HCT116 (cell line): ENCODE data around the gene GNPTAB. TPM values are rescaled to one million over a fixed set of nuclear protein-coding genes. Genes with fewer than 3 reads are reported as not detected.
A peak's percentile ranks its signal among the peaks of the same experiment; 100 is the strongest.

Source experiments
- ATAC-seq: fragments of 200-7000 bp; cut with Tn5 transposase; 2 replicates; pipeline ENCODE4 v1.9.1; 2020; ENCODE audit warnings: mild to moderate bottlenecking, moderate library complexity
- BruUV-seq: library from RNA; stranded (reverse); fragments of 400-500 nt; replicated peaks from 2 replicates; lab custom pipeline; 2021; lab: Mats Ljungman, UMichigan
- CTCF ChIA-PET: fragments of 300-600 bp; sonication (Branson Sonifier 250); formaldehyde crosslinking; loops from one replicate; lab custom pipeline; 2021; ENCODE audit warnings: antibody characterized with exemption; lab: Charles Lee
- POLR2A ChIA-PET: fragments of 300-600, 350-600 bp; sonication (Branson Sonifier 250); formaldehyde crosslinking; loops from one replicate; lab custom pipeline; 2021; ENCODE audit warnings: antibody characterized with exemption; lab: Charles Lee
- RAD21 ChIA-PET, 2 experiments: fragments of 300-600 bp; sonication (Branson Sonifier 250); formaldehyde crosslinking; loops; one replicate each; lab custom pipeline; 2023; ENCODE audit warnings: low total read pairs in 2 of 2; ENCODE audit not compliant: uncharacterized antibody in 2 of 2, unreplicated experiment in 2 of 2, low non-redundant PET in 1 of 2; lab: Charles Lee
- DNase-seq: peaks from one replicate; pipeline ENCODE4 v3.0.0-alpha.2; 2010; ENCODE audit warnings: low read depth, low spot score
- H2AFZ ChIP-seq: fragments of 200-600 bp; shearing (Covaris generic), sonication (generic); 2 replicates; pipeline ENCODE4 v1.6.1; 2017; ENCODE audit warnings: low read depth, mixed run types, mixed read lengths, antibody characterized with exemption, low read length; ENCODE audit not compliant: poor library complexity, severe bottlenecking
- H3K27ac ChIP-seq: 2 replicates; pipeline ENCODE4 v1.5.1; 2012; ENCODE audit warnings: low read depth, low read length
- H3K27me3 ChIP-seq: fragments of 200-600 bp; sonication (generic); 2 replicates; pipeline ENCODE4 v1.6.1; 2016; ENCODE audit warnings: mixed run types, low read length, mixed read lengths; ENCODE audit not compliant: insufficient read depth
- H3K36me3 ChIP-seq, 2 experiments: fragments of 200-500 bp in 1 of 2; fragments of 200-600 bp in 1 of 2; sonication (Bioruptor generic) in 1 of 2; sonication (generic) in 1 of 2; 2 replicates each; pipeline versions ENCODE4 v1.5.1 to v1.6.1; 2014 to 2016; ENCODE audit warnings: low read length in 2 of 2, inconsistent platforms in 1 of 2, mixed read lengths in 1 of 2, mixed run types in 1 of 2; ENCODE audit not compliant: insufficient read depth in 2 of 2, control insufficient read depth in 1 of 2
- H3K4me1 ChIP-seq, 2 experiments: fragments of 200-600 bp in 1 of 2; sonication (generic) in 1 of 2; 2 replicates each; pipeline versions ENCODE4 v1.5.1 to v1.6.1; 2012 to 2017; ENCODE audit warnings: low read length in 2 of 2, inconsistent platforms in 1 of 2, mild to moderate bottlenecking in 1 of 2, mixed read lengths in 1 of 2, mixed run types in 1 of 2, moderate library complexity in 1 of 2; ENCODE audit not compliant: insufficient read depth in 2 of 2, control insufficient read depth in 1 of 2
- H3K4me2 ChIP-seq: fragments of 200-600 bp; sonication (generic); 2 replicates; pipeline ENCODE4 v1.6.1; 2017; ENCODE audit warnings: mixed run types, low read length, mixed read lengths
- H3K4me3 ChIP-seq, 2 experiments: fragments of 200-600 bp in 1 of 2; sonication (generic) in 1 of 2; replicated peaks in 1 of 2; 2 replicates each; pipeline ENCODE4 v1.5.1; 2011 to 2016; ENCODE audit warnings: low read length in 2 of 2, control low read depth in 1 of 2, low read depth in 1 of 2, mild to moderate bottlenecking in 1 of 2, mixed read lengths in 1 of 2, mixed run types in 1 of 2
- H3K79me2 ChIP-seq: fragments of 200-600 bp; sonication (generic); 2 replicates; pipeline ENCODE4 v1.6.1; 2017; ENCODE audit warnings: mild to moderate bottlenecking, mixed run types, low read length, moderate library complexity, mixed read lengths; ENCODE audit not compliant: insufficient read depth
- H3K9ac ChIP-seq: fragments of 200-600 bp; sonication (generic); 2 replicates; pipeline ENCODE4 v1.6.1; 2016; ENCODE audit warnings: low read length, mixed read lengths
- H3K9me2 ChIP-seq: fragments of 200-600 bp; sonication (generic), shearing (Covaris generic); 2 replicates; pipeline ENCODE4 v1.6.1; 2017; ENCODE audit warnings: mixed run types, mild to moderate bottlenecking, moderate library complexity; ENCODE audit not compliant: insufficient read depth
- H3K9me3 ChIP-seq, 2 experiments: fragments of 200-500 bp in 1 of 2; fragments of 200-600 bp in 1 of 2; sonication (Bioruptor generic) in 1 of 2; sonication (generic) in 1 of 2; 2 replicates each; pipeline ENCODE4 v1.6.1; 2014 to 2017; ENCODE audit warnings: low read length in 2 of 2, mixed read lengths in 2 of 2, inconsistent platforms in 1 of 2, low read depth in 1 of 2, mild to moderate bottlenecking in 1 of 2, mixed run types in 1 of 2, moderate library complexity in 1 of 2; ENCODE audit not compliant: control insufficient read depth in 1 of 2, insufficient read depth in 1 of 2
- H4K20me1 ChIP-seq: fragments of 200-600 bp; sonication (generic), shearing (Covaris generic); 2 replicates; pipeline ENCODE4 v1.6.1; 2017; ENCODE audit warnings: mixed run types, mild to moderate bottlenecking, moderate library complexity; ENCODE audit not compliant: insufficient read depth
- ATF3 ChIP-seq: IDR thresholded peaks from 2 replicates; pipeline ENCODE4 v1.6.1; 2012
- CBX3 ChIP-seq: IDR thresholded peaks from 2 replicates; pipeline ENCODE4 v1.6.1; 2012; ENCODE audit warnings: low read depth
- CEBPB ChIP-seq: IDR thresholded peaks from 2 replicates; pipeline ENCODE4 v1.6.1; 2012; ENCODE audit warnings: low read depth
- EGR1 ChIP-seq: IDR thresholded peaks from 2 replicates; pipeline ENCODE4 v1.6.1; 2012; ENCODE audit warnings: low read depth
- ELF1 ChIP-seq: IDR thresholded peaks from 2 replicates; pipeline ENCODE4 v1.6.1; 2012; ENCODE audit warnings: low read depth, borderline replicate concordance
- EZH2 ChIP-seq: fragments of 200-600 bp; sonication (generic); IDR thresholded peaks from 2 replicates; pipeline ENCODE4 v1.6.1; 2017; ENCODE audit warnings: antibody characterized with exemption, mixed run types
- EZH2phosphoT487 ChIP-seq: fragments of 200-600 bp; IDR thresholded peaks from 2 replicates; pipeline ENCODE4 v1.6.1; 2018; ENCODE audit warnings: antibody characterized with exemption, borderline replicate concordance
- FOSL1 ChIP-seq: IDR thresholded peaks from 2 replicates; pipeline ENCODE4 v1.6.1; 2012; ENCODE audit warnings: low read depth
- JUND ChIP-seq: IDR thresholded peaks from 2 replicates; pipeline ENCODE4 v1.6.1; 2012
- POLR2A ChIP-seq: IDR thresholded peaks from 2 replicates; pipeline ENCODE4 v1.7.0; 2011; ENCODE audit warnings: borderline replicate concordance; ENCODE audit not compliant: insufficient read depth, insufficient read length; ENCODE audit errors: extremely low read depth
- POLR2AphosphoS5 ChIP-seq: IDR thresholded peaks from 2 replicates; pipeline ENCODE4 v1.6.1; 2011; ENCODE audit warnings: mild to moderate bottlenecking, low read depth, low read length, moderate library complexity
- RAD21 ChIP-seq: IDR thresholded peaks from 2 replicates; pipeline ENCODE4 v1.6.1; 2012; ENCODE audit warnings: low read depth, mild to moderate bottlenecking
- SIN3A ChIP-seq: IDR thresholded peaks from 2 replicates; pipeline ENCODE4 v1.6.1; 2012; ENCODE audit warnings: low read depth
- SP1 ChIP-seq: IDR thresholded peaks from 2 replicates; pipeline ENCODE4 v1.6.1; 2012; ENCODE audit warnings: low read depth
- SRF ChIP-seq: IDR thresholded peaks from 2 replicates; pipeline ENCODE4 v1.6.1; 2012; ENCODE audit warnings: low read depth
- TCF7L2 ChIP-seq: IDR thresholded peaks from 2 replicates; pipeline ENCODE4 v1.7.0; 2011; ENCODE audit warnings: borderline replicate concordance, inconsistent platforms; ENCODE audit not compliant: insufficient read depth, insufficient read length; ENCODE audit errors: extremely low read depth
- ZBTB33 ChIP-seq: IDR thresholded peaks from 2 replicates; pipeline ENCODE4 v1.6.1; 2011; ENCODE audit warnings: mild to moderate bottlenecking, low read length, moderate library complexity; ENCODE audit not compliant: insufficient replicate concordance; ENCODE audit errors: extremely low read depth
- ZFX ChIP-seq: fragments of 450-650 bp; IDR thresholded peaks from 2 replicates; pipeline ENCODE4 v1.6.1; 2017
- intact Hi-C: fragments of 100-400 bp; cut with micrococcal nuclease; formaldehyde crosslinking; loops from 2 replicates; pipeline ENCODE4 v1.10.0; 2022
- total RNA-seq: library from RNA; stranded (reverse); gene quantifications from one replicate; pipeline ENCODE4 v1.2.1, GENCODE V29; 2021; ENCODE audit not compliant: unreplicated experiment
- TF ChIP-seq, protein P1 (sequence below): IDR thresholded peaks from 2 replicates; pipeline ENCODE4 v1.6.1; 2012; ENCODE audit warnings: low read depth

The GNPTAB gene
- total RNA-seq, 1 experiment from 2014 or later = 41.4 TPM

- Histone ChIP-seq H3K27ac (no peak overlapping the region), H3K9me2 (no peaks in the 10 kb centered on the region)
- TF ChIP-seq, protein P1, sequence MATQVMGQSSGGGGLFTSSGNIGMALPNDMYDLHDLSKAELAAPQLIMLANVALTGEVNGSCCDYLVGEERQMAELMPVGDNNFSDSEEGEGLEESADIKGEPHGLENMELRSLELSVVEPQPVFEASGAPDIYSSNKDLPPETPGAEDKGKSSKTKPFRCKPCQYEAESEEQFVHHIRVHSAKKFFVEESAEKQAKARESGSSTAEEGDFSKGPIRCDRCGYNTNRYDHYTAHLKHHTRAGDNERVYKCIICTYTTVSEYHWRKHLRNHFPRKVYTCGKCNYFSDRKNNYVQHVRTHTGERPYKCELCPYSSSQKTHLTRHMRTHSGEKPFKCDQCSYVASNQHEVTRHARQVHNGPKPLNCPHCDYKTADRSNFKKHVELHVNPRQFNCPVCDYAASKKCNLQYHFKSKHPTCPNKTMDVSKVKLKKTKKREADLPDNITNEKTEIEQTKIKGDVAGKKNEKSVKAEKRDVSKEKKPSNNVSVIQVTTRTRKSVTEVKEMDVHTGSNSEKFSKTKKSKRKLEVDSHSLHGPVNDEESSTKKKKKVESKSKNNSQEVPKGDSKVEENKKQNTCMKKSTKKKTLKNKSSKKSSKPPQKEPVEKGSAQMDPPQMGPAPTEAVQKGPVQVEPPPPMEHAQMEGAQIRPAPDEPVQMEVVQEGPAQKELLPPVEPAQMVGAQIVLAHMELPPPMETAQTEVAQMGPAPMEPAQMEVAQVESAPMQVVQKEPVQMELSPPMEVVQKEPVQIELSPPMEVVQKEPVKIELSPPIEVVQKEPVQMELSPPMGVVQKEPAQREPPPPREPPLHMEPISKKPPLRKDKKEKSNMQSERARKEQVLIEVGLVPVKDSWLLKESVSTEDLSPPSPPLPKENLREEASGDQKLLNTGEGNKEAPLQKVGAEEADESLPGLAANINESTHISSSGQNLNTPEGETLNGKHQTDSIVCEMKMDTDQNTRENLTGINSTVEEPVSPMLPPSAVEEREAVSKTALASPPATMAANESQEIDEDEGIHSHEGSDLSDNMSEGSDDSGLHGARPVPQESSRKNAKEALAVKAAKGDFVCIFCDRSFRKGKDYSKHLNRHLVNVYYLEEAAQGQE = no peak
- TF ChIP-seq EZH2phosphoT487 (no peak), EZH2 (no peak), FOSL1 (no peak), RAD21 (no peak), EGR1 (no peak), ZBTB33 (no peak), JUND (no peak), CBX3 (no peak), SRF (no peak), POLR2AphosphoS5 (no peak), SP1 (no peak), CEBPB (no peak), SIN3A (no peak), TCF7L2 (no peak), ZFX (no peak), POLR2A (no peak), ELF1 (no peak), ATF3 (no peak)
- TF ChIP-seq, all 23 proteins: peak for 0
- H3K27me3 ChIP-seq = no peaks in the 10 kb centered on the region
- no peak overlapping the region for H3K4me3 ChIP-seq
- H3K4me1 ChIP-seq = peaks cover 4 to 15% of the 10 kb centered on the region in 2 experiments; a peak in 3 of 4 replicates
- H3K36me3 ChIP-seq = no peaks in the 10 kb centered on the region
- no peak overlapping the region for H2AFZ ChIP-seq
- ATAC-seq = peak; percentile 40; the same call in 1 of the 2 replicates
- RAD21 ChIA-PET = no interaction called here
- intact Hi-C loops = no loop called here
- DNase-seq = no peak
- BruUV-seq = no TSS peak
- H4K20me1 ChIP-seq = no peaks in the 10 kb centered on the region
- POLR2A ChIA-PET = no interaction called here
- H3K79me2 ChIP-seq = peaks cover 80% of the 10 kb centered on the region
- CTCF ChIA-PET = no interaction called here
- no peak overlapping the region; the same call in 1 of the 2 replicates for H3K4me2 ChIP-seq
- no peak overlapping the region for H3K9ac ChIP-seq
- no peaks in the 10 kb centered on the region for H3K9me3 ChIP-seq
Observed at GRCh38 chr12:101707131-101707782, 123.5 kb downstream of the GNPTAB start.
